Activated CD8-positive, alpha-beta memory T cell treated with anti-CD3 and anti-CD28 coated beads, Interleukin-2, amount 50 U/mL, for 48 hours (primary cell): ENCODE measurements around the gene ANO4.

Experiments
- DNase-seq: peaks from one replicate; pipeline ENCODE4 v3.0.0-alpha.2; 2020

ANO4 gene

DNA sequence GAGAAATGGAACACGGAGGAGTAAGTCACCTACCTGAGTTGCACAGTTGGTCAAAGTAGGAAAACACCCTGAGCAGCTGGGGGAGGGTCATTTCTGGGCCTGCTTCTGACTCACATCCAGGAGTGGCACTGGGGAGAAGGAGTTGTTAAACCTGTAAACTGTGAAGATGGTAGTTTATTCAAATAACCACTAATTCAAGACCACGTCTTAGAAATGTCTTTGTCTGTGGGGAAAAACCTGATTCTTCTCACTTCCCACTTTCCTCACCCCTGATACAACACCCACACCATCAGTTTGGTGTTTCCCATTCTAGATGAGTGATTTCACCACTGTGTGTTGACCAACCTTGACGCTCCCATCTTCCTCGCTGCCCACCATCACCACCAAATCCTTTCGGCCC, 207.1 kb downstream of the ANO4 start:
- no peak for DNase-seq

DNA sequence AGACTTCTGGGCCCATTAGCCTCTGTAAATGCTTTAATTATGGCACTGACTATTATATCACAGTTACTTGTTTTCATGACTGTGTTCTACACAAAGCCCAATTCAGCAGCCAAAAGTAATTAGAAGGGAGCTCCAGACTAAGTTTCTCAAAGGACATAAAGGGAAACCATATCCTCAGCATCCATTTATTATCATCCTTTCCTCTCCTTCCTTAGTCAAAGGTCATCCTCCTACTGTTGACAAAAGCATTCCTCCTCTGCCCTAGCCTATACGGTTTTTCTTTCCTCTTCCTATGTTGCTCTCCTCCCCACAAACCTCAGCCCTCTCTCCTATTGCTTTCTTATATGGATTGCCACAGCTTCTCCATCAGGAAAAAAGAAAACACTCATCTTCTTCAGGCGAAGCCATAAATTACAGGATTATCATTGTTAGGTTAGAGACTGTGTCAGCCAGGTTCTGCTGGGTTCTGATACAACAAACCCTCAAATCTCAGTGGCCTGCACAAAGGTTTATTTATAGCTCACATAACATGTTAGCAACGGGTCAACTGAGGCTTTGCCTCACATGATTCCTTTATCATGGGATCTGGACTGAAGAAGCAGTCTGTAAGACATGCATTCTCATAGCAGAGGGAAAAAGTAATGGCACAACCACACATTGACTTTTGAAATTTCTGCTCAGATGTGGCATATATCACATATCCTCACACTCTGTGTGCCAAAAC, 208.3 kb downstream of the ANO4 start:
- no peak for DNase-seq

DNA sequence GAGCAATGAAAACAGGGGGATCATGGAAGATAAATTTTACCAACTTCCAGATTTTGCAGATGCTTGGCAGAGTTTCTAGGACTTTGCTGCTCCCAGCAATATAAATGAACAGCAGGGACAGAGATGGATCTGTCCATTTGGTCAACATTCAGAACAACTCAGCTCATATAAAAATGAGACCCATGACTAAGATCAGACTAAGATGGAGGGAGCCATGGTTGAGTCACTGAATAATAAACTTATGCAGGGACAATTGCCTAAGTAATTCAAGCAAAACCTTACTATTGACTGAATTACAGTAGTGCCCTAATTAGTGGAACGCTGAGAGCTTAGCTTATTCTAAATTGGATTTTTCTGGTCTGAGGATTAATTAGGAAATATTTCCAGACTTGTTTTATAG, 210.3 kb downstream of the ANO4 start:
- DNase-seq: no peak

DNA sequence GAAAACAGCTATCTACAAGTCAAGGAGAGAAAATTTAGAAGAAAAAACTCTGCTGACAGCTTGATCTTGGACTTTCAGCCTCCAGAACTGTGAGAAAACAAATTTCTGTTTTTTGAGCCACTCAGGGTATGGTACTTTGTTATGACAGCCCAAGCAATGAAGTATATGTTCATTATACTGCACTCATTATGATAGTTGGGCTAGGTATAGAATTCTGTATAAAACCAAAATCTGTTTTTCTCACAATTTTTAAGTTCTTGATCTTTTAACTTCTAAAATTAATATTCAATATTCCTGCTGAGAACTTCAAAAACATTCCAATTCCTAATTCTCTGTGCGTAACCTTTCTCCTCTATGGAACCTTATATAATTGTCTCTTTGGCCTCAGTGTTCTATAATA, 214.7 kb downstream of the ANO4 start:
- DNase-seq: no peak

DNA sequence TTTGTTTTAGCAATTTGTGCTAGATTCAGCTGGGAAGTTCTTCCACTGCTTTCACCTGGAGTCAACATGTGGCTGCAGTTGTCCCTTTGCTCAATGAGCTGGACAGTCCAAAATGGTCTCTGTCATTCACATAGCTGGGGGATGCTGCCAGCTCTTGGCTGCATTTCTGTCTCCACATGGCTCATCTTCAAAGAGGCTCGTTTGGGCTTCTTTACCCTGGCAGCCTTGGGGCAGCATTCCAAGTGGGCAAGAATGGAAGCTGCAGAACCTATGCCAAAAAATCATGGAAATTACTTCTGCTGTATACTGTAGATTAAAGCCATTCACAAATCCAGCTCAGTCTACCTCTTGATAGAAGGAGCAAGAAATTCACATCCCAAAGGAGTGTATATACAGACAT, 216.3 kb downstream of the ANO4 start:
- no peak for DNase-seq

DNA sequence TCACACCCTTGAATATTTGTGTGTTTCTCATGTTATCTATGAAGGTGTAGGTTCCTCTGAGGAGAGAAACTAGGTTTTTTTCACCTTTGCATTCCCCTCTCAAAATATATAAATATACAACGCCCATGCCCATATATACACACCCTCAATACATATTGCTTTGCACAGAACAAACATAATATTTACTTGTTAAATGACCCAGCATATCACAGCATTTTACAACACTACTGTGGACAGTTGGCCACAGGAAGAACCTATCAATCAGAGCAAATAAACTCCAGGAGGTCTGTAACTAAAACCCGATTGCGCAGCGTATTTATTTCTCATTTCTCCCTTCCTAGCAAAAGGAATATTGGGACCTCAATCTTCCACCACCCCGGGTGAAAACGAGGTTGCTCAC, 219.4 kb downstream of the ANO4 start:
- no peak for DNase-seq

DNA sequence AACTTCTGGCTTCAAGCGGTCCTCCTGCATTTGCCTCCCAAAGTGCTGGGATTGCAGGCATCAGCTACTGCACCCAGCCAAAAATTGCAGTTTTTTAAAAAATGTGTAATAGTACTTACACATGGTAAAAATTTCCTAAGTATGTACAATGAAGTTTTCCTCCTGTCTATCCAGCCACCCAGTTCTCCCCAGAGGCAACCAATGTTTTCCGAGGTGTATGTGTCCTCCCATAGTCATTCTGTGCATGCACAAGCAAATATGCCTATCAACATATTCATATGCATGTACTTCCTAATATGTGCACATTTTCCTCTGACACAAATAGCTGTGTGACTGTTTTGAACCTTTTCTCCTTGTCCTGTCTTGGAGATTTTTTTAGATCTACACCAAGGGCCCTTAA, 220.5 kb downstream of the ANO4 start:
- no peak for DNase-seq

DNA sequence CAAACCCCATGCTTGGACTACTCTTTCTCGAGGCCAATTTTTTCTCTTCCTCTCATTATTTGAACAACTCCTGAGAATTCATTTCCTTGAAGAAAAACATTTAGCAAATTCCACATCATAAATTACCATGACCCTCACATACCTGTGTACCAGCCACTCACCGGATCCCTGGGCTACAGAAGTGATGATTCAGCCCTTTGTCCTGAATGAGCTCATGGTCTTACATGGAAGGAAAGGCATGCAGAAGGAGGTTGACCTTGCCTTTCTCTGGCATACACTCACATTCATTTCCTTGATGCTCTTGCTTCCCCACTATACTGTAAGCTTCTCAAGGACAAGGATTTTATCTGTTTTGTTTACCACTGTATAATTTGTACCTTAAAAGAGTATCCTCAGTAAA, 224.0 kb downstream of the ANO4 start:
- no peak for DNase-seq

DNA sequence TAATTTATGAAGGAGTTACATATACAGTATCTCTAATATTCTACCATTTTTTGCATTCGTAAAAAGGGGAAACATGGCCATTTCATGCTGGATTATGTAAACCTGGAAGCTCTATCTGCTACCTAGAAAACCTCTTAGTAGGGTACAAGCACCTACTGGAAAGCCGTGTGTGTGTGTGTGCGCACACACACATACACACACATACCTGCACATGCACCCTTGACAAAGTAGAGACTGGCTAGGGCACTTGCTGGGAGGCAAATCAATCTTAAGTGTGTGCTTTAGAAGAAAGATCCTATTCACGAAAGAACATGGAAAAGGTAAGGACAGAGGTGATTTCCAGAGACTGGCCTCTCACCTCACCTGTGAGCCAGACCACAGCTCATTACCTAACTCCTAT, 224.6 kb downstream of the ANO4 start:
- no peak for DNase-seq

DNA sequence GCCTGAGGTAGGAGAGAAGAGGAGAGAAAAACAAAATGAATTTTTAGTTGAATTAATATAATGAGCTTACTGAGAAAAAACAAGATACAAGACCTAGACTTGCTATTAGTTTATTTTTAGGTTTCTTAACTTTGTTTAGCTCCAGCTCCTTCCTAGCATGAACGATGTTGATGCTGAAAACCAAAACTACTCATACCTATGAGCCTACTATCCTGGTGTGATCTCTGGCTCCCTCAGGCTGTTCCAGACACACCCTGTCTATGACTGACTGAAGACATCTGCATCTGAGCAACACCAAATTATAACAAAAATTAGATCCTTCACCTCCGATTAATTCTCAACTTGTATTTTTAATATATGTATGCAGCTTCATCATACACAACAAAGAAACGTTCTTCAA, 225.1 kb downstream of the ANO4 start:
- no peak for DNase-seq

DNA sequence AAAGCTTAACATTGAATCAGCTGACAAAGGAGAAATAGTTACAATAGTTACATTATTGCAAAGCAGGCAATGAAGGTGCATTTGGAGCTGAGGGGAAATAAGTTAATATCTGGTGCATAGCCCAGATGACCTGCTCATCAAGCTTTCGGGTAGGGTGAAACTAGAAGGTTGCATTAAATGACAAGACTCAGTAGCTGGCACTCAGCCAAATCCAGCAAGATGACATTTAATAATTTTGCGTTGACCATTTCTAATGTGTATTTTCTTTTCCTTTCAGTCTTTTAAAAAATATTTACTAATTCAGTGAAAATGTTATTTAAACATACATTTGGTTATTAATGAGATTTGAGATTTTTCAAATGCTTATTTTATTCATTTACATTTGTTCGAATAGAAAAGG, 226.9 kb downstream of the ANO4 start:
- no peak for DNase-seq

DNA sequence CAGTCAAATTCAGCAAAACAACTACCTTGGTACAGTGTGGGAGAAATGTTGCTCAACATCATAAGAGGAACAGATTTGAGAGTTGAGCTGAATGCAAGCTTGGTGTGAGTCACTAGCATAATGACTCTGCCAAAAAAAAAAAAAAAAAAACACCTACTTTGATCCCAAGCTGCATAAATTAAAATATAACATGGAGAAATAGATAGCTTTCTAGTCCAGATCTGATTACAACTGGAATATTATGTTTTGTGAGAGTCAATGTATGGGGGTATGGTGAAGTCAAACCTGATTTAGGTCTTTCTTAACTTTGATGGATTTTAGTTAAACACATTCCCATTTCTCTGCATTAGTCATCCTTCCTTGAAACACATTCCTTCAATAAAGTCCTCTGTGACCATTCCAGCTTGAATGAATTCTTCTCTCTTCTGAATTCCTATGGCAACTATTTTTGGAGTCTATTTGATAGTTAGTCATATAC, 227.4 kb downstream of the ANO4 start:
- DNase-seq: no peak

DNA sequence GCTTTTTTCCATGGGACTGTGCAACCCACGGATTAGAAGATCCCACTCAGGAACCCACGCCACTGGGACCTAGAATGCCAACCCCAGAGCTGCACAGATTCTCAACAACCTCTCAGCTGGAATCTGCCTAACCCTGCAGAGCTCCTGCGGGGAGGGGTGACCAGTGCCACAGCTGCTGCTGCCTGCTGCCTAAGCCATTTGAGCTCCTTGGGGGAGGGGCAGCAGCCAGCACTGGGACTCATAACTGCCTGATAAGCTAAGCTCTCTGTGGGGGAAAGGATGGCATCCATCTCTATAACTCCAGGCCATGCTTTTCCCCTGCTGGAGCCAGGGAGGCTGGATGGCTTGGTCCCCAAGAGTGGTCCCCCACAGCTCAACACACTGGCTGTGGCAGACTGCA, 232.6 kb downstream of the ANO4 start:
- DNase-seq: no peak

DNA sequence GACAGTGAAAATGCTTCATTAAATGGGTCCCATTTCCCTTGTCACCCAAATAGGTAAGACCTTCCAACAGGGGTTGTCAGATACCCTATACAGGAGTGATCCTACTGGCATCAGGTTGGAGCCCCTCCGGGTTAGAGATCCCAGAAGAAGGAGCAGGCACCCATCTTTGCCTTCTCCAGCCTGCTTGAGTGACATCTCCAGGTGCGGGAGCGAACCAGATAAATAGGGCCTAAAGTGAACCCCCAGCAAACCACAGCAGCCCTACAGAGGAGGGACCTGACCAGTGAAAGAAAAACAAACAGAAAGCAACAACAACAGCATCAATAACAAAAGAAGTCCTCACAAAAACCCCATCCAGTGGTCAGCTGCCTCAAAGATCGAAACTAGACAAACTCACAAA, 233.2 kb downstream of the ANO4 start:
- DNase-seq: no peak

DNA sequence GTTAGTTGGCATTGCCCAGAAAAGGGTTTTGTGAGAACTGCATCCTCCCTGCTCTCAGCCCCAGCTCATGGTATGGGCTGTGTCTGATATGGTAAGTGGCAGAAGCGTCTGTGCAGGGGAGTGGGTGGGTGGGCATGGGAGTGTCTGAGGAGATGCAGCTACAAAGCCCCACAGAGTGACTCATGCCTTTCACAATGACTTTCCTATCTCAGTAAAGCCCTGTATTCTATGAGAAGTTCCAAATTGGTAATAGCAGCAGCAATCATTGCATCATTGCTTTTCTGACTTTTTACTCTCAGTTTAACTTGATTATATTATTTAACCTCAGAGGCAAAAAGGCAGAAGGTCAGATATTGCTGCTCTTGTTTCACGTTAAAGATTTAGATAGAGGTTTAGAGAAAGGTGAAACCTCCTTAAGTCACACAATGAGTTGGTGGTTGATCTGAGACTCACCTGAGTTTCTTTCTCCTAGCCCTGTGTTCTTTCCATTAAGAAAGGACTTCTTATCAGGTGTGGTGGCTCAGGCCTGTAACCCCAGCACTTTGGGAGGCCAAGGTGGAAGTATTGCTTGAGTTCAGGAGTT, 243.8 kb downstream of the ANO4 start:
- no peak for DNase-seq

DNA sequence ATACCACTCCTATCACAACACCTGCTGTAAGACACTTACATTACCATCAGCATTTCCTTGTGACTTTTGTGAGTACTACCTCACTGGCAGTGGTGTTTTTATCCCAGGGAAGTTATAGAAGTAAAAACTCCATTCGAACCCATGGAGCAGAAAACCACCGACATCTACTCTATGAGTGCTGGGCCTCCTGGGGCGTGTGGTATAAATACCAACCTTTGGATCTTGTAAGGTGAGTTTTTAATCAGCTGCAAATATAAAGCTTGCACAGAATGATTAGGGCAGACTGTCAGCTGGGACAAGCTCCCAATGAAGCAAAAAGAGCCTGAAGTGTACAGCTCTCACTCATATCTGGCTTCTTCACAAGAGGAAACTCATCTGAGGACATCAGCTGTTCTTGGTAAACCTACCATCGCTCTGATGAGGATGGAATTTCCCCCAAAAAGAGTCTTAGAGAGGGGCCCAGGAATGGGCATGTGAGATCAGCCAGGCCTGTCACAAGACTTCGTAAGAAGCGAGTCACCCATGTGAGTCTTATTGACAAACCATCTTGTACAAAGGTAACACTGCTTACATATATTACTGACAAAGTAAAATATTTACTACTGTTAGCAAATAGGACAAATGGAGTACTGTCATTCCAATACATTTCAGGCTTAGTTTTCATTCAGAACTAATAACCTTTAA, 245.4 kb downstream of the ANO4 start:
- DNase-seq: no peak

DNA sequence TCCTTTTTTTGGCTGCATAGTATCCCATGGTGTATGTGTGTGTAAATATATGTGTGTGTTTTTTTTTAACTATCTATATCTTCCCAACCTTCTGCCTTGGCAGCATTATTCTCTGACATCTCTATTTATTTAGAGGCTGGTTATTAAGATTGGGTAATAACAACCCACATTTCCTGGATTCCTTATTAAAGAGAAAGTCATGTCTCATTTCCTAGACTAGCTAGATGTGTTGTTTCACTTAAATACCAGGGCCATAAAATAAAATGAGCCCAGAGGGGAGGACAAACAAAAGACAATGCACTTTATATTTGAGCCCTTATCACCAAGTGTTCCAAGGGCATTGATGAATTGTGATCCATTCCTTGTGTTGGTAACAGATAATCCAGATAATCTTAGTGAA, 246.4 kb downstream of the ANO4 start:
- no peak for DNase-seq

DNA sequence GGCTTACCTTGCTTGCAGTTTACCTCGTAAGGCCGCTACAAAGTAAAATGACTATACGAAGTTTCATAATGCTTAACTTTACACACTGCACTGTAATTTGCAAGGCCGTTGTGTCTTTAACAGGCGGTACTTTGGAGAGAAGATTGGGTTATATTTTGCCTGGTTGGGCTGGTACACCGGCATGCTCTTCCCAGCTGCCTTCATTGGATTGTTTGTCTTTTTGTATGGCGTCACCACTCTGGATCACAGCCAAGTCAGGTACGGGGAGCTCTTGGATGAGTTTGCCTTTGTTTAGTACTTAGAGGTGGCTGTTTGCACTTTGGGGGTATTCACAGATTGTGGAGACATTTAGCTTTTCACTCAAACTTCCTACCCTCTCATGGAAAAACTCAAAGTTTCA, 247.6 kb downstream of the ANO4 start:
- no peak for DNase-seq

DNA sequence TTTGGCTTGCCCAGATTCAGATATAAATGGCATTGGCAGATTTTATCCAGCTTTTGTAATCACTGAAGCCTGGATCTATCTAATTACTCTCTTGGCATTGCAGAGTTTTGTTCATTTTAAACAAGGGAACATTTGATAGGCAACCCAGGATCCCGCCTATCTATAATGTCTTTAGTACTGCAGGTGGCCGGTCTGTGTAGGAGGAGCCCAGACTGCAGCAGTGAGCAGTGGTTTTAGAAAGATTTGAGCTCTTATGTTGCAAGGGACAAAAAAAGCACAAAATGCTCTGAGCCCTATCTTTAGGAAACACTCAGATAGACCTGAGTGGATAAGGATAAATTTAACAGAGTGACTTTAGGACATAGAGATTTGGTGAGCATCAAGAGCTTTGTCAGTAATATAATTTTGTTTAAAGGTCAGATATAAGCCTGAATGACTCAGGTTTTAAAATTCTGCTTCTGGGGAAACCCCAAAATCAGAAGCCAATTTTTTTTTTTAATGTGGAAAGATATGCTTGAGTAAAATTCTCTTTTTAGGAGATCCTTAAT, 250.0 kb downstream of the ANO4 start:
- no peak for DNase-seq

DNA sequence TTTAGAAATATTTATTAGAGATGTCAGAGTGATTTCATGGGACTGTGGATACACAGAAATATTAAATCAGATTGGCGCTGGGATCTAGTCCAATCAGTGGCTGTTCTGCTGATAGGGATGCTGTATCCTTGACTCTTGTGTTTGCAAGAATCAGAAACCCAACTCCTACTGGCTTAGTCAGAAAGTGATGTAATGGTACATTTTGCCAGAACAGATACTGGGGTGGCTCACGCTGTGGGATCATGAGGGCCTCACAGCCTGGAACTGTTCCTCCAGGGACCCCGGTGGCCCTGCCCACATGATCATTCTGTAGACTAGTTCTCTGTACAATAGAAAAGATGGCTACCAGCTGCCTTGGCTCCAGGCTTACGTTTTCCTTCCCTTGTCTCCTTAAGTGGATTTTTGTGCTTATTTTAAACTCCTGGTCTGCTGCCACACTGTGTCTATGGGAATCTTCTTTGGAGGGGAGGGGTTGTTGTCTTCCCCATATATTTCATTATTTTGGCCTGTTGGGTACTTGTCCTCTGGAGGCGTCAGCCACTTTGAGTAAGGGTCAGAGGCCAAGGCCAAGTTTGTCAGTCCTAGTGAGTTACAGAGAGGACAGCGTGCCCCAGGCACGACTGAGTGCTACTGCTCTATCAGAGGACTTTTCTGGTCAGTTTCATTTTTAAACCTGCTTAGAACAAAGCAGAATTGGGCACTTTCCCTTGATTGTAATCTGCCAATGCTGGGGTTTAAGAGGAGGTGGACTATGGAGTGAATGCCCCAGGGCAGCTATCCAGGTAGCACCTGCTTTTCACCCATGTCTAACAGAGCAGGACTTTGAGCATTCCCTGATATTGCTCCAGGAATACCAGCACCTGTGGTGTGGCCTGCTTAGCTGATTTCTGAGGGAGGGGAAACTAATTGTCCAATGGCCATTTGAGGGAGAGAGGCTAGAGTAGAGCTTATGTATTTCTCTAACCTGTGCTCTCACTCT, 251.2 kb downstream of the ANO4 start:
- DNase-seq: no peak

DNA sequence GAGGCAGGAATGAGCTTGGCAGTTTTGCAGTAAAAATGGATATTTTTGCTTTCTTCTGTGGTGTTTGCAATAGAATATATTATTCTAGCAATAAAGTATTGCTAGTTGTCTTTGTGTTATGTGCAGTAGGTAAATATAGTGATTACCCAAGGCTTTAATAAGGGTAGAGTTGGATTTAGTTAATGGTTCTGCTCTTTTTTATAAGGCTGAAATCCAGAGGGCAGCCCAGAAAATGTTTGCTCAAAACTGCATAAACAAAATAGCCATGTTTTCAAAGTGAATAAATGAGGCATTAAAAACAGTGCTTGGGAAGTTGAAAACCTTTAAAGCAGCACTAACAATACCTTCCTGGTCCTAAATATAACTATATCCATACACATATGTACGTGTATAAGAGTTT, 253.1 kb downstream of the ANO4 start:
- no peak for DNase-seq

DNA sequence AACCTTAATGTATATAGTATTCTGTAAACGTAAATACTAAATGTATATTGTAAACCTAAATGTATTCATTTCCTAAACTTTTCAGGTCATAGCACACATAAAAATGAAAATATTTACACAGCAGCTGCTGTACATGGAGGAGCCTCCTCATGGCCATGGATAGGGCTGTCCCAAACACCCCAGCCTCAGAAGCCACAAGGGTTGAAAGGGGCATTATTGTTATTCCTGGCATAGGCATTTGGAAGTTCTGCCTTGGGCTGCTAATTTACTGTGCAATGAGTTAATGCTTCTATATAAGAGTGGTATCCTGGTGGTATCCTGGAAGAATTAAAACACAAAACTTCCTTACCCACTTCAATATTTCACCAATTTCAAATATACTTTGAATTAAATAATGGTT, 256.1 kb downstream of the ANO4 start:
- no peak for DNase-seq

DNA sequence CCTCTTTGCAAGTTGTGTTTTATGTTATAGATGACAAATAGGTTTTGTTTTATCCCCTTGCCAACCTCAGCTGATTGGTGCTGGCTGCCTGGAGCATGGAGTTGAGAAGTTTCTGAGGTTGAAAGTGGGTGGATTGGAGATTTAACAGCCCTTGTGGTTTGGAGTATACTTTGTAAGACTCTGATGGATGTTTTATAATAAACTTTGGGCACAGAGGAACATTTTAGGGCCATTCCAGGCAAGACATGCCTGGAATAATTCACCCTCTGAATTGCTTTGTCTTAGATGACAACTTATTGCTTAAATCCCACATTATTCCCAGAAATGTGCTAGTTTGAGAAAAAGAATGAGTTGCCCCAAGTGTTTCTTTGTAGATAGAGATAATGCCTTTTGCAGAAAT, 256.6 kb downstream of the ANO4 start:
- DNase-seq: no peak
